Endothelial cell of umbilical vein (primary cell): Measurements from ENCODE around the gene METTL8. TPM values are rescaled to one million over a fixed set of nuclear protein-coding genes. Genes with fewer than 3 reads are reported as not detected.

Experiments used
- BruUV-seq: library from RNA; stranded (reverse); fragments of 400-500 nt; replicated peaks from 2 replicates; lab custom pipeline; 2021; lab: Mats Ljungman, UMichigan
- CTCF ChIA-PET: fragments of 300-600, 350-600 bp; sonication (Branson Sonifier 250); formaldehyde crosslinking; loops from one replicate; lab custom pipeline; 2021; ENCODE audit warnings: antibody characterized with exemption, inconsistent platforms; lab: Charles Lee
- POLR2A ChIA-PET: fragments of 300-600, 350-600 bp; sonication (Branson Sonifier 250); formaldehyde crosslinking; loops from one replicate; lab custom pipeline; 2021; ENCODE audit warnings: antibody characterized with exemption, inconsistent platforms; lab: Charles Lee
- DNase-seq: peaks from one replicate; pipeline ENCODE4 v3.0.0-alpha.2; 2011; ENCODE audit warnings: low read depth, low spot score
- FAIRE-seq: peaks from 2 replicates; lab custom pipeline; 2011; peaks lifted over from hg19 to GRCh38; lab: Jason Lieb, UNC
- H2AFZ ChIP-seq: 2 replicates; pipeline ENCODE4 v1.6.0; 2012; ENCODE audit warnings: low read depth, low read length, control low read depth, inconsistent platforms
- H3K27ac ChIP-seq: 2 replicates; pipeline ENCODE4 v1.5.1; 2011; ENCODE audit warnings: low read depth, mild to moderate bottlenecking, control low read depth, low read length, moderate library complexity; ENCODE audit not compliant: insufficient read depth
- H3K27me3 ChIP-seq, 2 experiments: 2 replicates each; pipeline versions ENCODE4 v1.6.0 to v1.6.1; 2011; ENCODE audit warnings: low read length in 2 of 2, mixed read lengths in 1 of 2; ENCODE audit not compliant: control insufficient read depth in 2 of 2, insufficient read depth in 2 of 2
- H3K36me3 ChIP-seq, 2 experiments: 2 replicates in 1 of 2; 3 replicates in 1 of 2; pipeline ENCODE4 v1.5.1; 2011; ENCODE audit warnings: low read length in 2 of 2, mild to moderate bottlenecking in 1 of 2, moderate library complexity in 1 of 2; ENCODE audit not compliant: control insufficient read depth in 2 of 2, insufficient read depth in 2 of 2; ENCODE audit errors: extremely low read depth in 1 of 2
- H3K4me1 ChIP-seq: 3 replicates; pipeline ENCODE4 v1.5.1; 2011; ENCODE audit warnings: mild to moderate bottlenecking, low read length; ENCODE audit not compliant: control insufficient read depth, insufficient read depth; ENCODE audit errors: extremely low read depth
- H3K4me2 ChIP-seq: 2 replicates; pipeline ENCODE4 v1.6.1; 2011; ENCODE audit warnings: low read length, control low read depth, mixed read lengths; ENCODE audit not compliant: insufficient read depth
- H3K4me3 ChIP-seq, 3 experiments: fragments of 200-600 bp in 1 of 3; sonication (generic), shearing (Covaris generic) in 1 of 3; replicated peaks in 1 of 3; 2 replicates each; pipeline ENCODE4 v1.5.1; 2011 to 2016; ENCODE audit warnings: control low read depth in 3 of 3, low read length in 3 of 3, mild to moderate bottlenecking in 2 of 3, inconsistent platforms in 1 of 3, low read depth in 1 of 3, moderate library complexity in 1 of 3; ENCODE audit not compliant: insufficient read depth in 1 of 3
- H3K79me2 ChIP-seq: 2 replicates; pipeline ENCODE4 v1.6.0; 2012; ENCODE audit warnings: low read length, inconsistent platforms; ENCODE audit not compliant: control insufficient read depth, insufficient read depth
- H3K9ac ChIP-seq: replicated peaks from 2 replicates; pipeline ENCODE3; 2011; ENCODE audit warnings: low read length, control low read depth; ENCODE audit not compliant: insufficient read depth; ENCODE audit errors: extremely low read depth
- H3K9me1 ChIP-seq: replicated peaks from 3 replicates; pipeline ENCODE4 v1.6.0; 2011; ENCODE audit warnings: mild to moderate bottlenecking, low read length; ENCODE audit not compliant: control insufficient read depth, insufficient read depth; ENCODE audit errors: extremely low read depth
- H3K9me3 ChIP-seq: replicated peaks from 2 replicates; pipeline ENCODE4 v1.5.1; 2012; ENCODE audit warnings: low read length, inconsistent platforms; ENCODE audit not compliant: control insufficient read depth, insufficient read depth
- H4K20me1 ChIP-seq: replicated peaks from 2 replicates; pipeline ENCODE3; 2011; ENCODE audit warnings: mild to moderate bottlenecking, low read length; ENCODE audit not compliant: control insufficient read depth, insufficient read depth; ENCODE audit errors: extremely low read depth
- EZH2 ChIP-seq: IDR thresholded peaks from 2 replicates; pipeline ENCODE4 v1.6.1; 2012; ENCODE audit warnings: borderline replicate concordance, low read depth, mild to moderate bottlenecking, moderate library complexity, low read length, inconsistent platforms; ENCODE audit not compliant: severe bottlenecking
- FOS ChIP-seq: IDR thresholded peaks from 2 replicates; pipeline ENCODE4 v1.6.1; 2011; ENCODE audit warnings: mild to moderate bottlenecking, low read length, moderate library complexity, borderline replicate concordance; ENCODE audit not compliant: insufficient read depth
- GATA2 ChIP-seq: IDR thresholded peaks from 2 replicates; pipeline ENCODE4 v1.7.0; 2011; ENCODE audit warnings: low read depth, mild to moderate bottlenecking, moderate library complexity, mixed read lengths, low read length; ENCODE audit not compliant: insufficient read length, insufficient read depth
- JUN ChIP-seq: IDR thresholded peaks from 2 replicates; pipeline ENCODE4 v1.6.1; 2011; ENCODE audit warnings: borderline replicate concordance, low read depth; ENCODE audit not compliant: insufficient read length, insufficient read depth
- MYC ChIP-seq: IDR thresholded peaks from one replicate; pipeline ENCODE4 v1.6.1; 2011; ENCODE audit warnings: mild to moderate bottlenecking, low read depth, low read length
- POLR2A ChIP-seq: IDR thresholded peaks from 2 replicates; pipeline ENCODE4 v1.6.1; 2012; ENCODE audit warnings: low read depth, mild to moderate bottlenecking, control low read depth, low read length
- POLR2AphosphoS5 ChIP-seq: IDR thresholded peaks from 2 replicates; pipeline ENCODE4 v1.6.1; 2012; ENCODE audit warnings: low read depth, mild to moderate bottlenecking, control low read depth, low read length, moderate library complexity; ENCODE audit not compliant: insufficient read depth
- dilution Hi-C: fragments of 300-500 bp; cut with MboI; formaldehyde crosslinking; loops from one replicate; pipeline ENCODE4 v1.15.0; 2019; ENCODE audit warnings: low sequenced_read_pairs; ENCODE audit not compliant: extremely low pct_ligation_motif_present
- intact Hi-C: fragments of 100-400 bp; cut with micrococcal nuclease; formaldehyde crosslinking; loops from one replicate; pipeline ENCODE4 v1.10.0; 2022
- polyA plus RNA-seq, 4 experiments: library from polyadenylated mRNA; depleted of rRNA in 3 of 4; stranded (reverse) in 3 of 4; unstranded in 1 of 4; fragments of >200 nt; gene quantifications; 2 replicates each; pipeline versions ENCODE4 v1.2.1 to v1.2.3, GENCODE V29; 2011 to 2012; ENCODE audit warnings: missing spikeins in 1 of 4
- total RNA-seq: library from RNA; stranded (reverse); gene quantifications from 2 replicates; pipeline ENCODE4 v1.2.3, GENCODE V29; 2021
- TF ChIP-seq, protein P1 (sequence below), 2 donors: IDR thresholded peaks; 1 replicate in 1 of 2; 2 replicates in 1 of 2; pipeline ENCODE4 v1.5.1; 2011; ENCODE audit warnings: low read length in 2 of 2, mild to moderate bottlenecking in 2 of 2, moderate library complexity in 2 of 2, control low read depth in 1 of 2, inconsistent platforms in 1 of 2, low read depth in 1 of 2; ENCODE audit not compliant: insufficient read depth in 1 of 2; ENCODE audit errors: extremely low read depth in 1 of 2

METTL8 gene
- total and polyA plus RNA-seq, 2 donors (not counting 3 experiments of a cell fraction or from before 2014, with no cell fraction given): 7.0 to 20.2 TPM

DNA sequence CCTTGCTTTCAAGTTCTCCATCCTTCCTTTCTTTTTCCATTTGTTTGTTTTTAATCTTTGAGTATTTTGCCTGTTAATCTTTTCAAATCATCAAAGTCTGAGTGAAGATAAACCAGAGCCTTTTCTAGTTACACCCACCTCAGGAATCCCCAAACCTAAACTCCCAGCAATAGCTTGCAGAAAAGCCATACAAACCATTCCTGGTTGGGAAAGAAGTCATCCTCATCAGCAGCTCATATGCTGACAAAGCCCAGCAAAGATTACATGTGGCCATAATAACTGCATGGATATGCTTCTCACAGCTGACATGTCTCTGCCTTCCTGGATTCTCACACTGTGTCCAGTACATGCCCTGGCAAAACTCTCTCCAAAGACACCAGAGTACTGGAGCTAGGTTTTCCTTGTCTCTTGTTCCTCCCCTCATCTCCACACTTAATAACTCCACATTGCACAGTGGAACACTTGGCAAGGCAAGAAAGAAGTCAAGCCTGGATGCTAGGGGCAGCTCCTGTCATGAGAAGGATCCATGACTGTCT, 146.7 kb downstream of the METTL8 start:
- FAIRE-seq: no peak

More for the DNA sequence above, 146.7 kb downstream of the METTL8 start:
- no TSS peak for BruUV-seq
- Histone ChIP-seq H3K4me2 (no peak overlapping the region), H3K4me1 (no peaks in the 10 kb centered on the region), H3K9me3 (no peaks in the 10 kb centered on the region), H3K4me3 (no peak overlapping the region), H3K9ac (no peak overlapping the region), H4K20me1 (no peaks in the 10 kb centered on the region), H3K27me3 (no peaks in the 10 kb centered on the region), H3K9me1 (no peaks in the 10 kb centered on the region), H3K27ac (no peak overlapping the region), H3K36me3 (no peaks in the 10 kb centered on the region), H2AFZ (no peak overlapping the region), H3K79me2 (no peaks in the 10 kb centered on the region)
- ChIA-PET CTCF (interaction anchor here (0.9 to 1.6 kb wide), 2 partner anchors 9 to 32 kb away, joined by 4 read pairs; no protein-coding TSS in a partner anchor), POLR2A (no interaction called here)
- TF ChIP-seq JUN: no peak
- no peak for TF ChIP-seq GATA2
- no peak for TF ChIP-seq FOS
- TF ChIP-seq POLR2A: no peak
- no peak for TF ChIP-seq POLR2AphosphoS5
- TF ChIP-seq, protein P1, sequence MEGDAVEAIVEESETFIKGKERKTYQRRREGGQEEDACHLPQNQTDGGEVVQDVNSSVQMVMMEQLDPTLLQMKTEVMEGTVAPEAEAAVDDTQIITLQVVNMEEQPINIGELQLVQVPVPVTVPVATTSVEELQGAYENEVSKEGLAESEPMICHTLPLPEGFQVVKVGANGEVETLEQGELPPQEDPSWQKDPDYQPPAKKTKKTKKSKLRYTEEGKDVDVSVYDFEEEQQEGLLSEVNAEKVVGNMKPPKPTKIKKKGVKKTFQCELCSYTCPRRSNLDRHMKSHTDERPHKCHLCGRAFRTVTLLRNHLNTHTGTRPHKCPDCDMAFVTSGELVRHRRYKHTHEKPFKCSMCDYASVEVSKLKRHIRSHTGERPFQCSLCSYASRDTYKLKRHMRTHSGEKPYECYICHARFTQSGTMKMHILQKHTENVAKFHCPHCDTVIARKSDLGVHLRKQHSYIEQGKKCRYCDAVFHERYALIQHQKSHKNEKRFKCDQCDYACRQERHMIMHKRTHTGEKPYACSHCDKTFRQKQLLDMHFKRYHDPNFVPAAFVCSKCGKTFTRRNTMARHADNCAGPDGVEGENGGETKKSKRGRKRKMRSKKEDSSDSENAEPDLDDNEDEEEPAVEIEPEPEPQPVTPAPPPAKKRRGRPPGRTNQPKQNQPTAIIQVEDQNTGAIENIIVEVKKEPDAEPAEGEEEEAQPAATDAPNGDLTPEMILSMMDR (IDR thresholded peaks at IDR 0.05; ENCODE audit: extremely low read depth in 1 of 2, insufficient read depth in 1 of 2, low read depth in 1 of 2, low read length in 2 of 2): no peak
- no peak for TF ChIP-seq MYC
- no peak for TF ChIP-seq EZH2
- intact Hi-C loops (no loop called here), dilution Hi-C loops (no loop called here)
- DNase-seq: no peak
